ENCODE measurements around the gene DCST2. TPM values are rescaled to one million over a fixed set of nuclear protein-coding genes. Genes with fewer than 3 reads are reported as not detected.

DCST2 gene
- total and polyA plus RNA-seq, 9 of the 15 experiments (the other 6 are each of a cell fraction or from before 2014, with no cell fraction given) = 0.09 to 0.49 (median 0.11) TPM; not detected in 3

GRCh38 chr1:154993572-154994268 lies 39.9 kb downstream of the DCST2 start, which contains the start of gene LENEP (continued):
- TF ChIP-seq DPF2 (IDR thresholded peaks at IDR 0.05) (no peak), REST (IDR thresholded peaks at IDR 0.05; ENCODE audit: borderline replicate concordance) (no peak), REST (CRISPR knock-in tag; IDR thresholded peaks at IDR 0.05; ENCODE audit: low read depth) (no peak), FOXJ3 (CRISPR knock-in tag; IDR thresholded peaks at IDR 0.05) (no peak), RBM17 (IDR thresholded peaks at IDR 0.05; ENCODE audit: borderline replicate concordance, low read depth, low read length) (no peak), SRSF3 (IDR thresholded peaks at IDR 0.05; ENCODE audit: insufficient read depth, low read length) (no peak), ZNF561 (CRISPR knock-in tag; conservative IDR thresholded peaks at IDR 0.05) (no peak), SMAD3 (CRISPR knock-in tag; conservative IDR thresholded peaks at IDR 0.05) (no peak), HES1 (IDR thresholded peaks at IDR 0.05; ENCODE audit: low read depth) (no peak), HIVEP1 (CRISPR knock-in tag; IDR thresholded peaks at IDR 0.05) (no peak), CTCFL (IDR thresholded peaks at IDR 0.05; ENCODE audit: borderline replicate concordance, insufficient read depth, low read depth, low read length, poor library complexity, severe bottlenecking) (no peak), IRF9 (tag; IDR thresholded peaks at IDR 0.05) (peak; percentile 28; the same call in 1 of the 2 replicates), NCOA2 (IDR thresholded peaks at IDR 0.05; ENCODE audit: partially characterized antibody in 2 of 2) (no peak), ASH1L (IDR thresholded peaks at IDR 0.05; ENCODE audit: borderline replicate concordance, low read depth, partially characterized antibody) (no peak), ESRRA (IDR thresholded peaks at IDR 0.05; ENCODE audit: borderline replicate concordance, low read depth) (no peak)

All from K562 (cell line).